Measurements from ENCODE around the gene PRSS57. TPM values are rescaled to one million over a fixed set of nuclear protein-coding genes. Genes with fewer than 3 reads are reported as not detected.

PRSS57 gene
- total RNA-seq, 4 donors from 2014 or later = 0.32 TPM; not detected in 3

DNA sequence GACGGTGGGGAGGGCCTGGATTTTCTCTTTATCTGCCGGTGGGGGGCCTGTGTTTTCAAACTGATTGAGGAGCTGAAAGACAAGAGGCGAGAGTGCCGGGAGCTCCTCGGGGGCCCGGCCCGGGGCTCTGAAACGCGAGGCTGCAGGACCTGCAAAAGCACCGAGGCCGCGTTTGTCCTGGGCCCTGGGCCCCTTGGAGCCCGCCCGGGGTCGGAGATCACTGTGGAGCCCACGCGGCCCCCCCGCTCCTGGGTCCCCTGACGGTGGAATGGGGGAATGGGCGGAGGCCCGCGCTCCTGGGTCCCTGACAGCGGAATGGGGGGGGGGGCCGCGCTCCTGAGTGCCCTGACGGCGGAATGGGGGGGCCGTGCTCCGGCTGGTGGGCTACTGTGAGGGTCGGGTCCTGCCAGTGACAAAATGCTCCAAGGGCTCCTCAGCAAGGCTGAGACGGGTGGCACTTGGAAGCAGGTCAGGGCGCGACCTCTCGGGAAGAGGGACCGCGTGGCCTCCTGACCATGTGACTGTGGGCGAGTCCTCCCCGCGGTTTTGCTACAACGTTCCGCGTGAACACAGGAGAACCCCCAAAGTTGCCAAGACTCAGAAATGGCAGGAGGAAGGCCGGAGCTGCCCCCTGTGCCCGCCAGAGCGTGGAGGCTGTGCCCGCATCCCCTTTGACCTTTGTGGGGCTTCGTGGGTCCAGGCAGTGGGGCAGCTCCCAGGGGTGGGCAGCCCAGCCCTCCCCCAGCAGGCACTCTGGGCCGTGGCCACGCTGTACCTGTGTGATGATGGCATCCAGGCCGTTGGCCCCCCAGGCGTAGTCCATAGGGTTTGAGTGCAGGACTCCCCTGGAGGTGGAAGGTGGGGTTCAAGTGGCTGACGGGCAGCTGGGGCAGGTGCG lies 46.1 kb downstream of the PRSS57 start:
- intact Hi-C loops (cut with DNase I; ENCODE audit: low total_unique reads) = no loop called here
- 93 to 94% methylated on average over 45 to 47 of the region's 53 CpGs for WGBS, 2 donors
- TF ChIP-seq POLR2A (IDR thresholded peaks at IDR 0.05) = no peak
- no peak for TF ChIP-seq CTCF (IDR thresholded peaks at IDR 0.05)
- no peak overlapping the region for H3K4me3 ChIP-seq (ENCODE audit: low read depth, poor library complexity, severe bottlenecking)
- DNase-seq (ENCODE audit: low spot score in 2 of 2) = no peak

DNA sequence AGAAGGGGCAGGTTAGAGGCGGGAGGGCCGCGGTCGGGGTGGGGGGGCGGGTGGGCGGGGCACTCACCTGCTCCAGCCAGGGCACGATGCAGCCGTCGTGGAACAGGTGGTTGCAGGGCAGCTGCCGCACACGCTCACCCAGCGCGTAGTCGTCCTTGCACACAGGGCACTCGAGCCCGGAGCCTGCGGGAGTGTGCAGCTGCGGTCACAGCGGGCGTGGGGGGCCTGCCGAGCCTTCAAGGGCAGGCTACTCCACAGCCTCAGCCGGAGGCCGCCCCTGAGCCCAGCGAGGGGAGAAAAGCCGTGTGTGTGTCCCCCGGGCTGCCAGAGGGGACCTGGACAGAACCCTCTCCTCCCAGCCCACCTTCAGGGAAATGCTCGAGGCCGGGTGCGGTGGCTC lies 46.9 kb downstream of the PRSS57 start:
- 88 to 89% methylated on average over 16 to 29 of the region's 29 CpGs for WGBS, 2 donors
- H3K4me3 ChIP-seq (ENCODE audit: low read depth, poor library complexity, severe bottlenecking) = no peak overlapping the region
- no peak for DNase-seq (ENCODE audit: low spot score in 2 of 2)
- intact Hi-C loops (cut with DNase I; ENCODE audit: low total_unique reads) = no loop called here
- TF ChIP-seq CTCF (IDR thresholded peaks at IDR 0.05) (no peak), POLR2A (IDR thresholded peaks at IDR 0.05) (no peak)

- TF ChIP-seq CTCF (IDR thresholded peaks at IDR 0.05) = no peak
- TF ChIP-seq POLR2A (IDR thresholded peaks at IDR 0.05) = no peak
- 90 to 93% methylated on average over 50 to 52 of the region's 52 CpGs for WGBS, 2 donors
- no peak for DNase-seq (ENCODE audit: low spot score in 2 of 2)
- intact Hi-C loops (cut with DNase I; ENCODE audit: low total_unique reads) = no loop called here
- H3K4me3 ChIP-seq (ENCODE audit: low read depth, poor library complexity, severe bottlenecking) = no peak overlapping the region
Observed at GRCh38 chr19:647566-648284, 47.5 kb downstream of the PRSS57 start.

DNA sequence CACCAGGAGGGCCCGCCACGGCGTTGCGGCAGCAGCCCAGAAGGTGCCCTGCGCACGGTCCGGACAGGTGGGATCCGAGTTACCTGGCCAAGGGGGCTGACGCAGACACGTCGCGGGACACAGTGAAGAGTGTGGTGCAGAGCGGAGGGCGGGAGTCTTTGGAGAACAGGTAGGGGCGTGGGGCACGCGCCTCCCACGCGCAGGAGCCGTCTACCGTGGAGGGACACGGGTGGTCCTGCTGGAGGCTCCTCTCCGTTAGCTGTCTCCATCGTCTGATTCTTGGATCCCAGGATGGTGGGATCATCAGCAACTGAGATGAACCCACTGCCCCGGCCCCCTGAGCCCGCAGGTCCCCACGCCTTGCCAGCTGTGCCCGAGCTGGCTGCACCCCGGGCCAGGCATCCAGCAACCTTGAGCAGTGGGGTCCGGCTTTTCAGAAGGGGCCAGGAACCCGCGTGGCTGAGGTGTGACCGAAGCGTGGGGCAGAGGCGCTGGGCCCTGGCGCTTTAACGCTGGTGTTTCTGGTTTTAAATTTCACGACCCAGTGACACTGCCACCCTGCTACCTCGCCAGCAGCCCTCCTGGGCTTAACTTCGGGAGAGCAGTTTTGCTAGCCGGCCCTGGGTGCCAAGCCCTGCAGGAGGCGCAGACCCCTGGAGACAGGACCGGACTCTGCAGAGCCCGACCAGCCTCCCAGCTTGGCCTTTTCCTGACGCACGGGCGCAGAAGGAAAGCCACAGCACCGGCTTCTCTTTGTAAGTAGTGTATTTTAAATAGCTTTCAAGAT lies 48.3 kb downstream of the PRSS57 start:
- WGBS, 2 donors = 93 to 94% methylated on average over 48 of the region's 48 CpGs
- DNase-seq (ENCODE audit: low spot score in 2 of 2) = no peak
- intact Hi-C loops (cut with DNase I; ENCODE audit: low total_unique reads) = no loop called here
- no peak for TF ChIP-seq CTCF (IDR thresholded peaks at IDR 0.05)
- no peak overlapping the region for H3K4me3 ChIP-seq (ENCODE audit: low read depth, poor library complexity, severe bottlenecking)

- TF ChIP-seq CTCF (IDR thresholded peaks at IDR 0.05) (no peak), POLR2A (IDR thresholded peaks at IDR 0.05) (no peak)
- 91 to 92% methylated on average over 45 to 62 of the region's 62 CpGs for WGBS, 2 donors
- intact Hi-C loops (cut with DNase I; ENCODE audit: low total_unique reads) = no loop called here
- no peak for DNase-seq (ENCODE audit: low spot score in 2 of 2)
- no peak overlapping the region for H3K4me3 ChIP-seq (ENCODE audit: low read depth, poor library complexity, severe bottlenecking)
Observed at GRCh38 chr19:645912-646778, 49.1 kb downstream of the PRSS57 start.
